GM21737 (cell line): ENCODE results near the gene TRAM2.

Experiments used
- ATAC-seq: cut with Tn5 transposase; IDR thresholded peaks from one replicate; pipeline ENCODE4 v1.9.1; 2021; ENCODE audit warnings: mild to moderate bottlenecking, moderate library complexity; ENCODE audit not compliant: unreplicated experiment

Gene TRAM2, protein sequence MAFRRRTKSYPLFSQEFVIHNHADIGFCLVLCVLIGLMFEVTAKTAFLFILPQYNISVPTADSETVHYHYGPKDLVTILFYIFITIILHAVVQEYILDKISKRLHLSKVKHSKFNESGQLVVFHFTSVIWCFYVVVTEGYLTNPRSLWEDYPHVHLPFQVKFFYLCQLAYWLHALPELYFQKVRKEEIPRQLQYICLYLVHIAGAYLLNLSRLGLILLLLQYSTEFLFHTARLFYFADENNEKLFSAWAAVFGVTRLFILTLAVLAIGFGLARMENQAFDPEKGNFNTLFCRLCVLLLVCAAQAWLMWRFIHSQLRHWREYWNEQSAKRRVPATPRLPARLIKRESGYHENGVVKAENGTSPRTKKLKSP

DNA sequence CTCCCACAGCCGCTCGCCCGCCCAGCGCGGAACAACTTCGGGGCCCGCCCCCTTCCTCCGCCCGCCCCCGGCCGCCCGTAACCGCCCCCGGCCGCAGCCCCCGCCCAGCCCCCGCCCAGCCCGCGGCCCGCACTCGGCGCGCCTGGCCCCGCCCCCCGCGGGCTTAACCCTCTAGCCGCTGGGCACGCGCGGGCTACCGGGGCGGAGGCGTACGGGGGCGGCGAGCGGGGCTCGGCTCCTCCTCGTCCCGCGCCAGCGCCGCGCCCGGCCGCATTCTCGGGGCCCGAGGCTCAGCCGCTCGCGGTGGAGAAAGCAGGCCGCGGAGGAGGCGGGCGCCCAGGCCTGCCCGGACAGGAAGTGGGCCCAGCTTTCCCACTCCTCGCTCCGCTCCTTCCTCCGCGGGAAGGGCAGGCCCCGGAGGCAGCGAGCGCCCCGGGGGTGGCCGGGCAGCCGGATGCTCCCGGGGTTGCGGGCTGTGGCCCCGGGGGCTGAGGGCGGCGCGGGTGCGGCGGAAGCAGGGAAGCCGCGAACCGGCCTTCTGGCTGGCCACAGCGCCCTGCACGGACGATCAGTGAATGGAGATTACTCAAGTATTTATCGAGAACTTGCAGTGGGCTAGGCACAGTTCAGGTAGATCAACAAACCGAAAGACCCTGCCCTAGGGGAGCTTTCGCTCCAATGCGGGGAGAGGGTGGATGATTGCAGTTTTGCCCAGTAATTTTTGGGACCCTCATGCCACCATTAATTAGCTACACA, at the start of gene TRAM2:
TSS of gene TRAM2 (minus strand) at position 39 of the 756 bp plus-strand sequence. CDS start 145 bp downstream, outside the sequence.
- ATAC-seq, result peak; percentile 50

DNA sequence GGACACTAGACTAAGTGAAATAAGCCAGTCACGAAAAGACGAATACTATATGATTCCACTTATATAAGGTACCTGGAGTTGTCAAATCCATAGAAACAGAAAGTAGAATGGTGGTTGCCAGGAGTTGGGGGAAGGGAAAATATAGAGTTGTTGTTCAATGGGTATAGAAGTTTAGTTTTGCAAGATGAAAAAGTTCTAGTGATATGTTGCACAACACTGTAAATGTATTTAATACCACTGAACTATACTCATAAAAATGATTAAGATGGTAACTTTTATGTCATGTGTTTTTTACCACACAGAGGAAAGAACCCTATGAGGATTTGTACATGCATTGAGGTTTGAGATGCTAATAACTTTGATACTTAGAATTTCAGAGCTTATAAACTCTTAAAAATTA, 46.0 kb upstream of the TRAM2 start:
- ATAC-seq, result no peak

GRCh38 chr6:52621631-52622030, 44.8 kb upstream of the TRAM2 start:
- ATAC-seq, result no peak

GRCh38 chr6:52620906-52621190, 44.0 kb upstream of the TRAM2 start:
- ATAC-seq, result no peak

- ATAC-seq, result no peak
Measured at GRCh38 chr6:52620055-52620905, 43.4 kb upstream of the TRAM2 start.

DNA sequence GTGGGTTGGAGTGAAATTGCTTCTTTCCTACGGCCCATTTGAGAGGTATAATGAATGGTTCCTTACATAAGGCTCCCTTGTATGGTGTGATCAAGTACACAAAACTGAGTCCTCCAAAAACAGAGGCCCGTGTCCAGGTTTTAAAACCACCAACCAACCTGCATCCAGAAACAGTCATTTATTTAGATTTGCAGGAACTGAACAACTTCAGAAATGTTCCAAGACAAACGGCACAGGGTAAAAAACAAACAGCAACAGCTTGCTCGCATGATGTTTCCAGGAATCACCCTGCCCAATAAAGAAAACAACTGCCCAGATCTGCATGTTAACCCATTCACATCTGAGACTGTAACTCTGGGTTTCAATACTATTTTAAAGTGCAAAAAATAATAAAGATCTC, 40.2 kb upstream of the TRAM2 start:
- ATAC-seq, result no peak

GRCh38 chr6:52616059-52616690, 39.3 kb upstream of the TRAM2 start:
- no peak for ATAC-seq

DNA sequence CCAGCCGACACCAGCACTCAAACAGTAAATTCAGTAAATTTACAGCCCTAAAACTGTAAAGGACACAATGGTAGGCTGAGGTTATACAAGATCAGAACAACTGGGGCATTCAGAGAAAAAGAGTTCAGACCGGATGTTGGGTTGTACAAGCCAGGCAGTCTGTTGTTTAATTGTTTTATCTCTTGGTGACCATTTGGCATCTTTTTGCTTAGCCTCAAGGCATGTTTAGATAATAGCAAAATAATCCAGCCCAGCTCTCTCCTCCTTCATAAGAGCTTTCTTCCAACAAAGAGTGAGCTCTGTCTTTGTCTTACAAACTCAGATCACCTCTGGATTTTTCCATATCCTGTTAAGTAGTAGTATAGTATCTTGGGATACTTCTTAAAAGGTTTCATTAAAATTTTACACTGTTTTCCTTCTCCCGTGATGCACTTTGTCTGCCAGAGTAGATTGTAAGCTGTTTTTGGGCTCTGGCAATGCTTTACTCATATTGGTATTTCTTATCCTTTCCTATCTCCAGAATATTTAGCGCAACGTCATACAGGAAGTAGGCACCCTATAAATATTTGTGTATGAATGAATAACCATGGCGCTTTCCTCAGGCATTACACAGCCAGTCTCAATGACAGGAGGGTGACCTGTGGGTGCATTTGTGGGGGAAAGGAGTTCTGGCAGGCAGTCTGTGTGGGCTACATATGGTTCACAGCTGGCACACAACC, 35.6 kb upstream of the TRAM2 start:
- ATAC-seq, result no peak

GRCh38 chr6:52611833-52612232, 35.0 kb upstream of the TRAM2 start:
- no peak for ATAC-seq

GRCh38 chr6:52610745-52611355, 34.0 kb upstream of the TRAM2 start:
- ATAC-seq, result no peak

- no peak for ATAC-seq
Measured at GRCh38 chr6:52610011-52610410, 33.2 kb upstream of the TRAM2 start.

DNA sequence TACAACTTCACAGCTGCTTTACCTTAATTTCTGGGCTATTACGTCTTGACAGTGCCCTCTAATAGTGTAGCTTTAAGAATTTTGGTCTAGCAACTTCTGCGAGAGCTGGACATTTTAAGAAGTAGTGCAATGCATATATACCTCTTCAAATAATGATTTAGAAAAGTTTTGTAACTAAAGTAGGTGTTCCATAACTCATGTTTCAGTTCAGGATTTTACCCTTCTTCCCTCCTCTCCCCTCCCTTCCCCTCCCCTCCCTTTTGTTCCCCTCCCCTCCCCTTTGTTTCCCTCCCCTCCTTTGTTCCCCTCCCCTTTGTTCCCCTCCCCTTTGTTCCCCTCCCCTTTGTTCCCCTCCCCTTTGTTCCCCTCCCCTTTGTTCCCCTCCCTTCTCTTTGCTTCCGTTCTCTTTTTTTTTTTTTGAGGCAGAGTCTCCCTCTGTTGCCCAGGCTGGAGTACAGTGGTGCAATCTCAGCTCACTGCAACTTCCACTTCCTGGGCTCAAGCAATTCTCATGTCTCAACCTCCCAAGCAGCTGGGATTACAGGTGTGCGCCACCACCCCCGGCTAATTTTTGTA, 28.8 kb upstream of the TRAM2 start:
- ATAC-seq, result no peak

- no peak for ATAC-seq
Measured at GRCh38 chr6:52603000-52603795, 26.3 kb upstream of the TRAM2 start.

DNA sequence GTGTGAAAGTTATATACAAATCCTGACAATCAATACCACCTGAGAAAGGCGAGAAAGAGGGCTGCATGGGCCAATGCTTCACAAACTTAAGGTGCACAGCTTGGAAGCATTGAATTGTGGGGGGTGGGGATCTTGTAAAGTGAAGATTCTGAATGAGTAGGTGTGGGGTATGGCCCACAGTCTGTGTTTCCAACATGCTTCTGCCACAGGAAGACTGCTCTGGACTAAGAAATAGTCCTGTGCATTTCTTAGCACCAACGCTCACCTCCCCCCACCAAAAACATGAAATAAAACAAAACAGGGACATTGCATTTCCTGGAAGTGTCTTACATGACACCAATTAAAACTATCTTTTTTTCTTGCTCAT, 21.9 kb upstream of the TRAM2 start:
- ATAC-seq, result no peak

DNA sequence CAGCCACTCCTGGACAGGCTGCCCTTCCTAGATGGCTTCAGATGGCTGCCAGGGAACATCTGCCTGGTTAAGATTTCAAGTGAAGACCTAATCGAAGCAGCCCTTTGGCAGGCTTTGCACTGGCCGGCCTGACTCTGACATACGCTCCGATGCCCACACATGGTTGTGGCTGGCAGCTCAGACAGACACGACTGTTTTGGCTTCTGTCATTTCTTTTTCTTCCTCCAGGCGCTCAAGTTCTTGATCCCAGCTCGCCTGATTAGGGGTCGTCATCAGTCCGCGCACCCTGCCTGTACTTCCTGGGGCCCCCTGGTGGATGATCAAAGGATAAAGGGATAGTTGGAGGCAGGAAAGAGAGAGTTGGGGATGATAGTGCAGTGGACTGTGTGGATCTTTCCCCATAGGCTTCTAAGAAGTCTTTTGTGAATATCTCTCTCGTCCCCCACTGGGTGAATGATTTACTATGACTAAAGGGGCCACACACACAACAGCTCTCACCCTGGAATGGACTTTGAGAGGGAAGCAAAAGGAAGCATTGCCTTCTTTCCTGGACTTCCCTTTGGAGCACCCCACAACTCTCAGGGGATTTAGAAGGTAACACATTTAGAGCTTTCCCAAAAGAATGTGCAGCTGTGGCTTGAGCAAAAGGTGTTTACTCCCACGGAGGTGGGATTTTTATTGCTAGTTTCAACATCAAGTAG, 21.4 kb upstream of the TRAM2 start:
- ATAC-seq, result no peak

DNA sequence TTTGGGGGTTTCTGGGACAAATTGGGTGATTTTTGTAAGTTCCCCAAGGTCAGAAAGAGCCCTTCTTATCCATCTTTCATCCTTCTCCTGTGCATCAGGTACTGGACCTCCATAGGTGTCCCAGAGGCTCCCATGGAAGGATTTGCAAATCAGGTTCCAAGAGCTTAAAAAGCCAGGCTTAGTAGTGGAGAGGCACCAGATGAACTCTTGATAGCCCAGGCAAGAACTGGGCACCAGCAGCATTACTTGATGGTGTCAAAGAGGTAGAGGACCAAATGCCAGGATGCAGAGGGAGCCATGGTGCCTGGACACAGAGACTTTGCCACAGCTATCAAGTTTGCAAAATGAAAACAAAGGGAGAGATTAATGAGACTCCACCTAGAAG, 20.9 kb upstream of the TRAM2 start:
- ATAC-seq, result no peak

GRCh38 chr6:52596371-52597028, 19.6 kb upstream of the TRAM2 start:
- ATAC-seq, result no peak

DNA sequence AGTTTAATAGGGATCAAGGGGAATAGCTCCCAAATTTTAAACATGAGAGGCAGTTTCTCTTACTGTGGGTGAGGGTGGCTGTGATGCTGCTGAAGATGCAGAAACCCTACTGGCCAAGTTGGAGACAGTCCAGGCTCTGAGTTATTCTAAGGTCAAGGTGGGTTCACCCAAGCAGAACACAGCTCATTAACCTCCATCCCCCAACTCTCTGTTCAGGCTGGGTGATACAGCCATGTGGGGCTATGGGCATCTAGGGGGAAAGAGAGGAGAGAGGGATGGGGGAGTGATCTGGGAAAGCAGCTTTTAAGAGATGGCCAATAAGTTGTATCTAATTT, 18.9 kb upstream of the TRAM2 start:
- peak; percentile 71 for ATAC-seq
